IMR-90 (cell line): ENCODE results near the gene ANO4. TPM values are rescaled to one million over a fixed set of nuclear protein-coding genes. Genes with fewer than 3 reads are reported as not detected.

ENCODE experiments used
- ATAC-seq: fragments of 200-7000 bp; cut with Tn5 transposase; 2 replicates; pipeline ENCODE4 v1.9.1; 2020; ENCODE audit warnings: low read depth, mild to moderate bottlenecking, moderate library complexity
- BruUV-seq: library from RNA; stranded (reverse); fragments of 400-500 nt; replicated peaks from 2 replicates; lab custom pipeline; 2021; lab: Mats Ljungman, UMichigan
- CTCF ChIA-PET: fragments of 300-600 bp; formaldehyde crosslinking; extraction: SDS; loops from one replicate; lab custom pipeline; 2021; ENCODE audit warnings: antibody characterized with exemption; lab: Yijun Ruan, JAX
- POLR2A ChIA-PET: fragments of 300-600 bp; sonication (Branson Sonifier 250); formaldehyde crosslinking; loops from one replicate; lab custom pipeline; 2022; ENCODE audit warnings: antibody characterized with exemption; ENCODE audit not compliant: unreplicated experiment; lab: Charles Lee
- DNase-seq: peaks from one replicate; pipeline ENCODE4 v3.0.0; 2013
- H2AFZ ChIP-seq: replicated peaks from 2 replicates; pipeline ENCODE3; 2013; ENCODE audit warnings: low read length, mild to moderate bottlenecking; ENCODE audit not compliant: poor library complexity
- H2AK5ac ChIP-seq: 2 replicates; pipeline ENCODE4 v1.6.1; 2013; ENCODE audit warnings: low read depth, low read length, inconsistent platforms
- H2AK9ac ChIP-seq: replicated peaks from 2 replicates; pipeline ENCODE3; 2013; ENCODE audit warnings: mild to moderate bottlenecking, low read depth, low read length, moderate library complexity; ENCODE audit not compliant: poor library complexity
- H2BK120ac ChIP-seq: 2 replicates; pipeline ENCODE4 v1.6.1; 2013; ENCODE audit warnings: low read depth, low read length, inconsistent platforms
- H2BK15ac ChIP-seq: 3 replicates; pipeline ENCODE4 v1.6.1; 2013; ENCODE audit warnings: low read depth, low read length, inconsistent platforms
- H2BK20ac ChIP-seq: 2 replicates; pipeline ENCODE4 v1.6.1; 2013; ENCODE audit warnings: low read depth, mild to moderate bottlenecking, inconsistent platforms, low read length, moderate library complexity
- H2BK5ac ChIP-seq: 2 replicates; pipeline ENCODE4 v1.6.1; 2013; ENCODE audit warnings: mild to moderate bottlenecking, low read depth, low read length, inconsistent platforms; ENCODE audit not compliant: poor library complexity, severe bottlenecking
- H3K14ac ChIP-seq: replicated peaks from 2 replicates; pipeline ENCODE4 v1.6.1; 2013; ENCODE audit warnings: low read depth, low read length, inconsistent platforms
- H3K18ac ChIP-seq: 2 replicates; pipeline ENCODE4 v1.6.1; 2013; ENCODE audit warnings: low read depth, low read length, control low read depth
- H3K23ac ChIP-seq: 2 replicates; pipeline ENCODE4 v1.6.1; 2013; ENCODE audit warnings: low read depth, low read length, inconsistent platforms
- H3K27ac ChIP-seq: 2 replicates; pipeline ENCODE4 v1.5.1; 2013; ENCODE audit warnings: mild to moderate bottlenecking, control low read depth, low read length; ENCODE audit not compliant: insufficient read depth
- H3K27me3 ChIP-seq: 2 replicates; pipeline ENCODE4 v1.6.1; 2013; ENCODE audit warnings: low read length; ENCODE audit not compliant: control insufficient read depth, insufficient read depth
- H3K36me3 ChIP-seq: 2 replicates; pipeline ENCODE4 v1.6.1; 2013; ENCODE audit warnings: low read length, mixed read lengths; ENCODE audit not compliant: control insufficient read depth, insufficient read depth
- H3K4ac ChIP-seq: 2 replicates; pipeline ENCODE4 v1.6.1; 2013; ENCODE audit warnings: low read depth, low read length, inconsistent platforms
- H3K4me1 ChIP-seq: 2 replicates; pipeline ENCODE4 v1.6.1; 2013; ENCODE audit warnings: low read length, mixed read lengths; ENCODE audit not compliant: control insufficient read depth, insufficient read depth
- H3K4me2 ChIP-seq: 2 replicates; pipeline ENCODE4 v1.6.1; 2013; ENCODE audit warnings: low read depth, mild to moderate bottlenecking, control low read depth, low read length, moderate library complexity
- H3K4me3 ChIP-seq: 2 replicates; pipeline ENCODE4 v1.5.1; 2013; ENCODE audit warnings: low read depth, mild to moderate bottlenecking, control low read depth, low read length, moderate library complexity; ENCODE audit not compliant: insufficient read depth
- H3K56ac ChIP-seq: 2 replicates; pipeline ENCODE4 v1.6.1; 2013; ENCODE audit warnings: low read length, inconsistent platforms; ENCODE audit not compliant: insufficient read depth; ENCODE audit errors: extremely low read depth
- H3K79me1 ChIP-seq, 2 experiments: 2 replicates each; pipeline ENCODE4 v1.6.1; 2013; ENCODE audit warnings: low read length in 2 of 2, inconsistent platforms in 1 of 2, low read depth in 1 of 2
- H3K9ac ChIP-seq: 2 replicates; pipeline ENCODE4 v1.6.1; 2013; ENCODE audit warnings: low read depth, low read length, control low read depth
- H3K9me1 ChIP-seq: 2 replicates; pipeline ENCODE4 v1.6.1; 2013; ENCODE audit warnings: low read length, inconsistent platforms; ENCODE audit not compliant: insufficient read depth
- H3K9me3 ChIP-seq: 2 replicates; pipeline ENCODE4 v1.6.1; 2013; ENCODE audit warnings: low read length; ENCODE audit not compliant: control insufficient read depth, insufficient read depth
- H4K20me1 ChIP-seq: 2 replicates; pipeline ENCODE4 v1.6.1; 2013; ENCODE audit warnings: low read length, inconsistent platforms; ENCODE audit not compliant: insufficient read depth
- H4K5ac ChIP-seq: 2 replicates; pipeline ENCODE4 v1.6.1; 2013; ENCODE audit warnings: mild to moderate bottlenecking, low read depth, low read length, control low read depth
- H4K8ac ChIP-seq, 2 experiments: 2 replicates each; pipeline ENCODE4 v1.6.1; 2013; ENCODE audit warnings: low read depth in 2 of 2, low read length in 2 of 2, control low read depth in 1 of 2, inconsistent platforms in 1 of 2
- H4K91ac ChIP-seq: 2 replicates; pipeline ENCODE4 v1.6.1; 2013; ENCODE audit warnings: low read depth, low read length, inconsistent platforms; ENCODE audit not compliant: insufficient read depth
- BHLHE40 ChIP-seq: fragments of 150-350 bp; IDR thresholded peaks from 2 replicates; pipeline ENCODE4 v1.6.1; 2016; ENCODE audit warnings: mild to moderate bottlenecking, low read depth, low read length
- CHD1 ChIP-seq: IDR thresholded peaks from 2 replicates; pipeline ENCODE4 v1.6.1; 2012; ENCODE audit warnings: low read depth, low read length, improper control_type of control experiment
- MAFK ChIP-seq: IDR thresholded peaks from 2 replicates; pipeline ENCODE4 v1.6.1; 2012; ENCODE audit warnings: low read depth, low read length, improper control_type of control experiment
- MXI1 ChIP-seq: IDR thresholded peaks from 2 replicates; pipeline ENCODE4 v1.6.1; 2012; ENCODE audit warnings: low read depth, mild to moderate bottlenecking, low read length, moderate library complexity, borderline replicate concordance
- NFE2L2 ChIP-seq: fragments of 150-350 bp; IDR thresholded peaks from 2 replicates; pipeline ENCODE4 v1.6.1; 2016; ENCODE audit warnings: low read depth, mild to moderate bottlenecking, low read length
- RCOR1 ChIP-seq: IDR thresholded peaks from 2 replicates; pipeline ENCODE4 v1.6.1; 2012; ENCODE audit warnings: mild to moderate bottlenecking, low read length, improper control_type of control experiment; ENCODE audit not compliant: insufficient replicate concordance
- whole genome bisulfite sequencing, 2 experiments: methylation state at CpG; one replicate each; pipeline versions ENCODE4 v1.1.5 to v1.1.7; 2013; ENCODE audit warnings: missing lambda C conversion rate in 2 of 2; ENCODE audit not compliant: insufficient read length in 1 of 2; ENCODE audit errors: extremely low coverage in 2 of 2; 5-methylcytosine and 5-hydroxymethylcytosine counted together
- dilution Hi-C: fragments of 300-500 bp; cut with HindIII; formaldehyde crosslinking; loops from one replicate; pipeline ENCODE4 v1.14.3; 2018; ENCODE audit warnings: low sequenced_read_pairs; ENCODE audit not compliant: unreplicated experiment
- in situ Hi-C: fragments of 300-500 bp; cut with MboI; formaldehyde crosslinking; loops from 3 replicates; pipeline ENCODE4 v1.14.3; 2019; ENCODE audit warnings: low sequenced_read_pairs, inconsistent platforms, mixed read lengths
- intact Hi-C: fragments of 100-400 bp; cut with micrococcal nuclease; formaldehyde crosslinking; loops from 2 replicates; pipeline ENCODE4 v1.10.0; 2022
- polyA plus RNA-seq, 3 experiments: library from polyadenylated mRNA; depleted of rRNA; stranded (reverse); fragments of >200 nt; gene quantifications; 2 replicates each; pipeline ENCODE4 v1.2.3, GENCODE V29; 2012; ENCODE audit warnings: low replicate concordance in 1 of 3
- total RNA-seq: library from RNA; depleted of rRNA; stranded (reverse); fragments of >200 nt; gene quantifications from 2 replicates; pipeline ENCODE4 v1.2.3, GENCODE V29; 2012

ANO4 gene
- total and polyA plus RNA-seq, 2 of the 4 experiments (the other 2 are of a cell fraction), result 4.7 to 10.2 TPM

- dilution Hi-C loops (no loop called here), in situ Hi-C loops (no loop called here), intact Hi-C loops (no loop called here)
- TF ChIP-seq NFE2L2 (peak; percentile 30; the same call in 1 of the 2 replicates), MAFK (peak; percentile 91), CHD1 (no peak), MXI1 (no peak), BHLHE40 (no peak), RCOR1 (no peak)
- Histone ChIP-seq H3K14ac (no peak overlapping the region), H3K56ac (no peak overlapping the region), H3K9ac (no peak overlapping the region), H3K79me1 (peaks cover 0 to 4% of the 10 kb centered on the region in 2 experiments; a peak in 1 of 4 replicates), H3K9me1 (no peaks in the 10 kb centered on the region), H3K4ac (no peak overlapping the region), H2BK5ac (no peak overlapping the region), H3K4me1 (peaks cover 11% of the 10 kb centered on the region), H2AK9ac (no peak overlapping the region), H4K20me1 (no peaks in the 10 kb centered on the region), H3K18ac (no peak overlapping the region), H3K27me3 (no peaks in the 10 kb centered on the region), H4K5ac (no peak overlapping the region), H4K91ac (no peak overlapping the region), H2BK15ac (no peak overlapping the region), H2AFZ (no peak overlapping the region), H3K23ac (no peak overlapping the region), H4K8ac (peak overlapping the region in 1 of 2 experiments; percentile 11; a peak in 1 of 4 replicates), H2BK20ac (no peak overlapping the region), H2AK5ac (no peak overlapping the region), H3K4me3 (no peak overlapping the region), H3K9me3 (no peaks in the 10 kb centered on the region; the same call in 1 of the 2 replicates), H3K27ac (no peak overlapping the region), H2BK120ac (no peak overlapping the region), H3K4me2 (no peak overlapping the region), H3K36me3 (peaks cover 9% of the 10 kb centered on the region)
- BruUV-seq, result no TSS peak
- ChIA-PET POLR2A (no interaction called here), CTCF (no interaction called here)
- ATAC-seq, result peak; percentile 52
- peak; percentile 91 for DNase-seq
- WGBS, 2 experiments, result 100% methylated on average over 1 of the region's 2 CpGs; no CpG with 5 or more reads in 1 of the 2 experiments
Observed at GRCh38 chr12:101018540-101018939, 224.0 kb downstream of the ANO4 start.
